GM19452 (cell line): ENCODE measurements around the gene GNAS.

Source experiments
- ATAC-seq: cut with Tn5 transposase; IDR thresholded peaks from one replicate; pipeline ENCODE4 v1.9.1; 2021; ENCODE audit not compliant: unreplicated experiment

Gene GNAS

GRCh38 chr20:58895448-58896180 lies 43.1 kb downstream of the GNAS start:
- ATAC-seq, result no peak

DNA sequence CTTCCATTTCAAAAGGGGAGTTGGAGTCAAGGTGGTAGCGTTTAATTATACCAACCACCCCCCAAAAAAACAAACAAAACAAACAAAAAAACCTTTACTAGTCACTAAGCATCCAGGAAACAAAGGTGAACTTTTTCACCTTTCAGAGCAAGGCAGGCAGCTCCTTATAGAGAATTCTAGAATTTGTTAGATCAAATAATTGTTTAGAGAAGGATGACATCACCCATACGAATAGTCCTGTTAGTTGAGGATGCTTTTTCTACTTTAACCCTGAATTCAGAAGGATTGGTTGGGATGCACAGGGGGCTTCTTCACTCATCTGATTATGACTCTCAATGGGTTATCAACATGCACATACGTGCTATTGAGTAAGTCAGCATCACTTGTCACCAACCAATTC lies 44.3 kb downstream of the GNAS start:
- no peak for ATAC-seq

GRCh38 chr20:58897488-58897887 lies 45.0 kb downstream of the GNAS start:
- ATAC-seq, result no peak

DNA sequence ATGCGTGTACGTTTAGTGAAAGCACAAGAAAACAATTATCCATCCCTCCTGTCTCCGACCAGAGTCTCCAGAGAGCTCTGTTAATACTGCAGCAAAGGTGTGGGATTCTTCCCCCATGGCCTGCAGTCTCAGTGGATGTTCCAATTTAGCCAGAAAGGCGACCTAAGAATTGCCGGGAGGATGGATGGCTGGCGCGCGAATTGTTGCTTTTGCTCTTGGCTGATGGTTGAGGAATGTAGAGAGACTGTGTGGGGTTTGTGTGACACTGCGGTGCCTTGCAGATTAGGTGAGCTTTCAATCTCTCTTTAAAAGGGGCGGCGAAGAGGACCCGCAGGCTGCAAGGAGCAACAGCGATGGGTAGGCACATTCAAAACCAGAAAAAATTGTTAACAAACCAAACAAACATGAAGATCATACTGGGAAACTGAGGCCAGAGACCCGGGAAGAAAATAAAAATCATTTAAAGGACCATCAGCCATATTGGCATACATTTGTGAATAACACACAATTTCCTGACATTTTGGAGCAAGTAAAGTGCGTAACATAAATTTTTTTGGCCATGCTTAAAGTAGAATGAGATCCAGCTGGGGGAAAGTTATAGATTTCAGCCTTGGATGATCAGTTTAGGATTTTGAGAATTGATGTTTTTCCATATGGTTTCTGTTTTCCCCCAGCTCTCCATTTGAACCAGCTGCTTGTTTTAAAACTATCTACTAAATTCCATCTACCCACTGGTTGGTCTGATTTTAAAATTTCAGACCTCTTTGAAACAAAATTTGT lies 46.3 kb downstream of the GNAS start:
- no peak for ATAC-seq

DNA sequence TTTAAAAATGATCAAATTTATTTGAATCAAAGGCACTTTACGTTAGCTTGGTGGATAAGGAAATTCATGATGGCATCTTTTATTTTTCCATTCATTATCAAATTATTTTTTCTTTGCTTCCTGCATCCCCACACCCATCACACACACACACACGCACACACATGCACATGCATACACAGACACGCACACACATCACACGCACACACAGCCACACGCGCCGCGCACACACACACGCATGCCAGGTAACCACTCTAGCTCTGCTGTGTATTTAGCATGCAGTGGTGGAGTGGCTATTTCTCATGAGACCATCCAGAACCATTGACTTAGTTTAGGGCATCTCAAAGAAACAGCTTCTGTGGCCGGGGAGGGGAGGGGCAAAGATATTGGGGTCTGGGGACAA lies 47.0 kb downstream of the GNAS start:
- no peak for ATAC-seq

GRCh38 chr20:58900397-58900796 lies 47.9 kb downstream of the GNAS start:
- ATAC-seq, result no peak

DNA sequence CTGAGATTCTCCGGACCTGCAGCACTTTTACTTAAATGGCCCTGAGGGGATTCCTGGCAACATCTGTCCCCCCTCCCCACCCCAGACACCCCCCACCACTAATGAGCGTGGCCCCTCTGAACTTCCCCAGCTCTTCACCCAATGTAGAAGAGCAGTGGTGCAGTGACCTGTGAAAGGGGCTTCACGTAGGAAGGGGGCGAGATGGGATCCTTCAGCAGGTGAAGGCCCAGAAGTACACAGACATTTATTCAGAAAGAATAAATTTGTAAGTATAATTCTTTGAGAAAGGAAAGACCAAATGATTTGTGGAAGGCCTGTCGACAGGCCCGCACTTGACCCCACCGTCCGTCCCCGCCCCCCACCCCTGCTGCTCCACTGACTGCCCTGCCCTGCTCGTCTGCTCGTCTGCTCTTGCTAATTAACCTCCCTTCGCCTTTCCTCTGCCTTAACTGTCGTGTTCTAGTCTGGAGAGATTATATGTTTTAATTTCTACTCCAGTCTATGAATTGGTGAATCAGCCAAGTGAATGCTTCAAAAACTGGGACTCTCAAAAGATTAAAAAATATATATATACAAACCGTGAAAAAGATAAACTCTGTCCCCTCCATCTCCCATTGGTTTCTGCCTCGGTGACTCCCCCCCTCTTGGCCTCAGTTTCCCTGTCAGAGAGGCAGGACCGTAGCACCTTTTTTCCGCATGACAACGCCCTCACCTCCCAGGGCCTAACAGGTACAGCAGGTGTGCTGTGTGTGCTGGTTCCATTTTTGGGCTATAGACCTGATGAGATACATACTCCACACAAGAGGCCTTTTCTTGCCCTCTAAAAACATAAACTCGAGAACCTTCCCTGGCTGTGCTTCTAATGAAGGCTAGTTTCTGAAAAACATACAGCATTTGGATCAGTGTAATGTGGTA lies 49.2 kb downstream of the GNAS start:
- no peak for ATAC-seq

DNA sequence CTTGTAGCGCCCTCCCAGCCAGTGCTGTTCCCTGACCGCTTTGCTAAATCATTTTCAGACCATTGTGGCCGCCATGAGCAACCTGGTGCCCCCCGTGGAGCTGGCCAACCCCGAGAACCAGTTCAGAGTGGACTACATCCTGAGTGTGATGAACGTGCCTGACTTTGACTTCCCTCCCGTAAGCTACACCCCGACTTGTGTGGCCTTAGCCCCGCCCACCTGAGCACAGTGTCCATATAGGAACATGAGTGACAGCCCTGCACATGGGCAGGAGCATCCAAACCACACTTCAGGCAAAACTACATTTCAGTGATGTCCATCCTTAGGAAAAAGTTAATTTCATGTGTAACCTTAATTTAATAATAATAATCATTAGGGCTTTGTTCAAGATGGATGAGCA lies 51.1 kb downstream of the GNAS start:
- ATAC-seq, result no peak

DNA sequence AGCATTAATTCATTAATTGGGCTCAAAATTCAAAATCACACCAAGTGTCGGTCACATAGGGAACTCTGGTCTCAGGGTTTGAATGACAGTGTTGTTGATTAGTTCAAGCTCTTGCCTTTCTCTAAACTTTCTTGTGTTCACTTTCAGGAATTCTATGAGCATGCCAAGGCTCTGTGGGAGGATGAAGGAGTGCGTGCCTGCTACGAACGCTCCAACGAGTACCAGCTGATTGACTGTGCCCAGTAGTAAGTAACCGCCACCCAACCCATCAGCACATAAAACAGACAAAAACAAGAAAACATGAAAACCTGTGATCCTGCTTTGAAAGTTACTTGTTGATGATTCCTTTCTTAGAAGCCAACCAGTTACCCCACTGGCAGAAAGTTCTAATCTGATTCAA lies 52.7 kb downstream of the GNAS start:
- no peak for ATAC-seq

GRCh38 chr20:58906111-58906510 lies 53.6 kb downstream of the GNAS start:
- ATAC-seq, result no peak

- ATAC-seq, result no peak
Observed at GRCh38 chr20:58906894-58907293, 54.4 kb downstream of the GNAS start.

DNA sequence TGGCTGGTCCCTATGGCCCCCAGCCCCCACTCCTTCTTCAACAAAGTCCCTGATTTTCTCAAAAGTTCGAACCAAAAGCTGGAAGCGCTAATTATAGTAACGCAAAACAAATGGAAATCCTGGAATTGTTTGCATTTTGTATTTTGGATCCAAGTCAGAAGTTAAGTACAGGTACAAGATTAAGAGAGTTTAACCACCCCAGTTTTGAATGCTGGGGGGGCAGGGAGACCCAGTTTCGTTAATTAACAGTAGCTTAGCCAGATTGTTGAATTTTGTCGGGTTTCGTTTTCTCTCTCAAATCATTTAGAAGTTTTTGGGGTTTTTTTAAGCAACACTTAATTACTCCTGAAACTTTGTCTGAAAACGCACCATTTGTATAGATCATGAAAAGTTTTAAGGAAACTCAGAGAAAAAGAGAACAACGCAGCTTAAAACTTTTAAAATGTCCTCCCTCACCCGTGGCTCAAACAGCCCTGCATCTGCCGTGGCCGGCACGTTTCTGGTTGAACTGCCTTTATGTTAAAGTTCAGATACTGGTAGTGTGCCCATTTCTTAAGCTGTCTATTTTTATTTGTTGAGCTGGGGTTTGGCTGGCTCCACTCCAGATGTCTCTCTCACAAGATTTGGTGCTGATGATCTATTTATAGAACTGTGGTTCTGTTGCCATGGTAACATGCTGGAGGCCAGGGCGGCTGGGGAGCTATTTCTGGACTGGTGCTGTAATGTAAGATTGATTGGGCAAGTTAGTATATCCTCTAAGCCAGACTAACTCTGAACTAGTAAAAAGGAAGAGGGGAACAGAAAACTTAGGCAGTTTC lies 55.0 kb downstream of the GNAS start:
- peak; percentile 80 for ATAC-seq

- no peak for ATAC-seq
Observed at GRCh38 chr20:58908221-58908620, 55.7 kb downstream of the GNAS start.

- ATAC-seq, result no peak
Observed at GRCh38 chr20:58908941-58909340, 56.4 kb downstream of the GNAS start.

DNA sequence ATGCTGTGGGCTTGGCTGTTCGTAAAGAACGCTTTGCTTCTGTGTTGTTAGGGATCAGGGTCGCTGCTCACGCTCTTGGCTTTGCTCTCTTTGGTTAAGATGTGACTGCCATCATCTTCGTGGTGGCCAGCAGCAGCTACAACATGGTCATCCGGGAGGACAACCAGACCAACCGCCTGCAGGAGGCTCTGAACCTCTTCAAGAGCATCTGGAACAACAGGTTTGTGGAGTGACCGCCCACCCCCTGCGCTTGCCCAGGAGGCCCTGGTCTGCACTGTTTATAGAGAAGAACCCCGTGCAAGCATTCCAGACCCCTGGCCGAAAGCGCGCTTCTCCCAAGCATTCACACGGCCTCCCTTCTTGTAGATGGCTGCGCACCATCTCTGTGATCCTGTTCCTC lies 57.1 kb downstream of the GNAS start:
- ATAC-seq, result no peak

DNA sequence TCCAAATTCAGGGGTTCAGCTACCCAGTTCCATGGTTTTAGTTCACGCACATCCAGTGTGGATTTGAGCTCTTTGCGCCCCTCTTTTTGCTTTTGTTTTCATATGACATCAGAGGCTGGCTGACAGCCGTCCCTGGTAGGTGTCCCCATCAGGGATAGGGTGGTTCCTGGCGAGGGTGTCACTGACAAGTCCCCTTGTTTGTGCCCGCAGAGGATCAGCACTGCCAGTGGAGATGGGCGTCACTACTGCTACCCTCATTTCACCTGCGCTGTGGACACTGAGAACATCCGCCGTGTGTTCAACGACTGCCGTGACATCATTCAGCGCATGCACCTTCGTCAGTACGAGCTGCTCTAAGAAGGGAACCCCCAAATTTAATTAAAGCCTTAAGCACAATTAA lies 58.0 kb downstream of the GNAS start:
- no peak for ATAC-seq

DNA sequence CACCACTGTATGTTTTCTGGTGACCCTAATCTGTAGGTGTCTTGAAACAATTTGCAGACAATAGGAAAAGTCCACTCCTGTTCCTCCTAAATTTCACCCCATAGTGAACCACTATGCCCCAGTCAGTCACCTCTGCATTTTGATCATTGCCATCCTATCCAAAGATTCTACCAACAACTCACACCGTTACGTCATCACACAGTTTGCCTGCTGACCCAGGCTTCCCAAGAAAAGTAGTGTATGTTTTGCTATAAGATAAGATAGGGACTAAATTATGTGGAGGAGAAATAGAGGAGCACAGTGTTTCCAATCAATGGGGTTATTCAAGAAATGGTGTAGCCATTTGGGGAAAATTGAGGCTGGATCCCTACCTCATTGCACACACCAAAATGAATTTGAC lies 58.8 kb downstream of the GNAS start:
- no peak for ATAC-seq

- no peak for ATAC-seq
Observed at GRCh38 chr20:58911970-58912369, 59.5 kb downstream of the GNAS start.

DNA sequence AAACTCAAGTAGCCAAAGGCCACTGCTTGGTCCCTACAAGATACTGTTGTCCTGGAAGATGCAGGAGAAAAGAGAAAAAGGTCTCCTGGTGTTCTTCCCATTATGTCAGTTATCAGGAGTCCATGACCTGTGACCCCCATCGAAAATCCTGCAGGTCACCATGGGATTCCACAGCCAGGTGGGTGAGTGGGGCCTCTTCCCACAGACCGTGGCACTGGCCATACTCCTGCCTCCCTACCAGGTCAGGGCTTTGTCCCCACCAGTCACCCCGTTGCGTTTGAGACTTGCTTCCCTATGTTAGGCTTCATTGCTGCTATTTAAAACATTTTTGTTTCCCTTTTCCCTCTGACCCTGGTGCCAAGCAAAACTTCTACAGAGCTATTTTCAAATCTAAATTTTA lies 60.6 kb downstream of the GNAS start:
- no peak for ATAC-seq

GRCh38 chr20:58918621-58919020 lies 66.1 kb downstream of the GNAS start:
- no peak for ATAC-seq

- ATAC-seq, result no peak
Observed at GRCh38 chr20:58921564-58921963, 69.0 kb downstream of the GNAS start.
